Stimulated activated CD8-positive, alpha-beta memory T cell treated with anti-CD3 and anti-CD28 coated beads, Interleukin-2, amount 100 ng/mL, for 1 hour (primary cell): ENCODE data around the gene LGALS14.
"Not testable (repeated sequence)": the region's sequence is repeated elsewhere in the genome, so short reads cannot be mapped to it uniquely, and the experiment has no call there.

ENCODE experiments used
- DNase-seq, 2 donors: peaks; one replicate each; pipeline ENCODE4 v3.0.0-alpha.2; 2020; ENCODE audit warnings: low read depth in 2 of 2

LGALS14 gene

DNA sequence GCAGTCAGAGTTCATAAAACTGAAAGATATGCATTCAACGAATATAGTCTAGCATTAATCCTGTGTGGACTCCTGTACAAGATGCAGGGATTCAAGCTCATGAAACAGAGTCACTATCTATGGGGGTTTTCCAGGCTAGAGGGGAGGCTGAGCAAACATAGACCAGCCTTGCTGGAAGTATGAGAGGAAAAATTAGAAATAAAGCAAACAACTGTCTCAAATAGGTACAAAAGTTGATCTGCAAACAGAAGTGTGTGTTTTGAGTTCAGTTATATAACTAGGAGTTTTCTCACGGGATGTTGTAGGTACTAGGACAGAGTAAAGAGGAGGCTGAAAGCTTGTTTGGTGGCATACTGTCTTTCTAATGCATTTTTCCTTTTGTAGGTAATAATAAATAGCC, 8.5 kb upstream of the LGALS14 start:
- no peak for DNase-seq

DNA sequence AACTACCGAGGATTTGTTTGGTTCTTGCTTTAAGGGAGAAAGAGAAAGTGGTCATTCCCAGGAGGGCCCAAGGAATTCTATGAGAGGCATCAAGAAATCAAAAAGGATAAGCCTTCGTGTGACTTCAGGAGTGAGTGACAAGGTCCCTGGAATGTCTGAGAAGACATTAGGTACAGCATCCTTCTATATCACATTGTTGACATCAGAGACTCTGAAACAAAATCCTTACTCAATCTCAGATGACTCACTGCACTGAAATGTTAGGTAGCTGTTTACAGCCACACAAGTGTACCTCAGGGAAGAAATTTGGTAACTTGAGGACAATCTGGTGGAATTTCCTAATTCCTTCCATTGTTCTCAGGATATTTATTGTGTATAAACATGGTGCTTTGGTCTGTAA, 7.9 kb upstream of the LGALS14 start:
- no peak for DNase-seq

DNA sequence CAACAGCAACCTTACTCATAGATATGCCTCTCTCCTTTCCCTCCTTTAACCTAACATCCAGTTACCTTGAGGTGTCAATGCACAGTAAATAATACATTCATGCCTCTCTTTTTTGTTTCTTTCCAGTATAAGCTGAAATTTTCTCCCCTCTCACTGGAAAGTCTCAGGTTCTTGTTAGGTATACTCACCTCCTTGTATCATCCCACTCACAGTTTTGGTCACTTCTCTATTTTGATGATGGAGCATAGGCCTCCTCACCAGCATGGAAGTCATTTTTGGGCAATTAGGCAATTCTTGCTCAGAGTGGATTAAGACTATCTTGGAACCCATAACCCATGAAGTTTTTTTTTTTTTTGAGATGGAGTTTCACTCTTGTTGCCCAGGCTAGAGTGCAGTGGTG, 5.7 kb upstream of the LGALS14 start:
- DNase-seq, result no peak

DNA sequence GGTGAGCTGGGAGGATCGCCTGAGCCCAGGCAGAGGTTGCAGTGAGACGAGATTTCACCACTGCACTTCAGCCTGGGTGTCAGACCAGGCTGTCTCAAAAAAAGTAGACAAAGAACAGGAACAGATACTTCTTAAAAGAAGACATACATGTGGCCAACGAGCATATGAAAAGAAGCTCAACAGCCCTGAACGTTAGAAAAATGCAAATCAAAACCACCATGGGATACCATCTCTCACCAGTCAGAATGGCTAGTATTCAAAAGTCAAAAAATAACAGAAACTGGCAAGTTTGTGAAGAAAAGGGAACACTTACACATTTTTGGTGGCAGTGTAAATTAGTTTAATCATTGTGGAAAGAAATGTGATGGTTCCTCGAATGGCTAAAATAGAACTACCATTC, 3.0 kb upstream of the LGALS14 start:
- no peak for DNase-seq

DNA sequence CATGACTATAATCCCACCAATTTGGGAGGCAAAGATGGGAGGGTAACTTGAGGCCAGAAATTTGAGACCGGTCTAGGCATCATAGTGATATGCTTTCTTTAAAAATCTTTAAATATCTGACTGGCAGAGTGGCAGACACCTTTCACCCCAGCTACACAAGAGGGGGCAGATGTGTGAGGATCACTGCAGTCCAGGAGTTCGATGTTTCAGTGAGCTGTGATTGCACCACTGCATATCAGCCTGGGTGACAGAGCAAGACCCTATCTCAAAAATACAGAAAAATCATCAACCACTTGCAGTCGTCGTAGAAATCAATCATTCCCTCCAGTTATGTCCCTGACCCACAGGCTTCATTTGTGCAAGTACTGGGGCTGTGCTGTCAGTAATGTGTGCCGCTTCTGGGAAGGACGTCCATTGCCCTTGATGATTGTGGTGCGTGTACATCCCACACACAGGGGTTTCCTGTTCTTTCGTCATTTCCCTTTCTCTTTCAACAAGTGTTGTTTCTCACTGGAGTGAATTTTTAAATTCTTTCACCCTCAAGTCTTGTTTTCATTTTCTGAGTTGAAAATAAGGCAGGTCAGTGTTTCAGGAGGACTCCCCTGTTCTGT, 1.4 kb downstream of the LGALS14 start:
- no peak for DNase-seq

DNA sequence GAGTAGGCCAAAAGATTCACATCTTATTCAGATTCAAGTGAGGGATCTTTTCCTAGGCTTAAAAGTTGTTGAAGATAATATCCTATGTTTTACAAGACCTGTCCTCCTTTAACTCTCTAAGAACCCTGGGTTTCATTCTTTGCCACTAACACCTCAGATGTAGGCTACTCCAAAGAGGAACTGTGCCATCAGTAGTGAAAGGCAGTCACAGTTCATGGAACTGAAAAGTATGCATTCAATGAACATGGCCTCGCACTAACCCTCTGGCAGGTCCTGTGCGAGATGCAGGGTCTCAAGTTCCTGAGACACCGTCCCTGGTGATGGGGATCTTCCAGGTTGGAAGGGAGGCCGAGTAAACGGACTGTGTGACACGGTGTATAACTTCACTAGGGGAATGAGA, 4.3 kb downstream of the LGALS14 start:
- DNase-seq, result no peak

DNA sequence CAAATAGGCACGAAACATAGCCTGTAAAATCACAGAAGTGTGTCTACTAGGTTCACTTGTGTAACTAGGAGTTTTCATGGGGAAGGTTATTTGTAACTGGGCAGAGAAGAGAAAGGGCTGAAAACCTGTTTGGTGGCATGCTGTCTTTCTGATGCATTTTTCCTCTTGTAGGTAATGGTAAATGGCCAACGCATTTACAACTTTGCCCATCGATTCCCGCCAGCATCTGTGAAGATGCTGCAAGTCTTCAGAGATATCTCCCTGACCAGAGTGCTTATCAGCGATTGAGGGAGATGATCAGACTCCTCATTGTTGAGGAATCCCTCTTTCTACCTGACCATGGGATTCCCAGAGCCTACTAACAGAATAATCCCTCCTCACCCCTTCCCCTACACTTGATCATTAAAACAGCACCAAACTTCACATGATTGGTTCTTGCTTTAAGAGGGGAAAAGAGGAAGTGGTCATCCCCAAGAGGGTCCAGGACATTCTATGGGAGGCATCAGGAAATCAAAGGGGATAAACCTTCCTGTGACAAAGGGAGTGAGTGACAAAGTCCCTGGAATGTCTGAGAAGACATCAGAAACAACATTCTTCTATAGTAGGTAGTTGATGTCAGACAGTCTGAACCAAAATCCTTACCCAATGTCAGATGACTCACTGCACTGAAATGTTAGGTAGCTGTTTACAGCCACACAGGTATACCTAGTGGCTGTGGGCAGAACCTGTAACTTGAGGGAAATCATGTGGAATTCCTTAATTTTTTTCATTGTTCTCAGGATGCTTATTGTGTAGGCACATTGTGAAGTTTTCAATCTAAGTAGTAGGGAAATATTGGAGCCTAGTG, 5.0 kb downstream of the LGALS14 start:
- DNase-seq, result no peak

DNA sequence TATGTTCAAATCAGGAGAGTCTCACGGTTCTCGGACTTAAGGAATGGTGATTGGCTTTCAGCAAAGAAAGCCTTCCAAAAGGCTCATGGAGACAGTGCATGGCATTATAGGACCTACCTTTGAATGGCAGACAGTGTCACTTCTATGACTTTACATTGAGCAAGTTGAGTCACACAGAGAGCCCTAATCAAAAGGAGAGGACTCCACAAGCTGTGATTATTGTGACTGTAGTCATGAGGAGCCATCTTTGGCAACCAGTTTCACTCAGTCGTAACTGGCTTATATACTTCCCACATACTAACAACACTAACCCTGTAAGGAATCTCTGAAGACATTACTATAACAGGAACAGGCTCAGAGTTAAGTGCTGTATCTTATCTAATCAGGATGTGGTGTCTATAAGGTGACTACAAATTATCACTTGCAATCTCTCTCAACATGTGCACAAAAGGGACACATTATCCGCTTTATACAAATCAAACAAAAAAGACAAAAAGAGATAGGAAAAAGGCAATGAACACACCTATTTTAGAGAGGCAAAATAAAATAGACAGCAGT, 6.1 kb downstream of the LGALS14 start:
- no peak for DNase-seq

DNA sequence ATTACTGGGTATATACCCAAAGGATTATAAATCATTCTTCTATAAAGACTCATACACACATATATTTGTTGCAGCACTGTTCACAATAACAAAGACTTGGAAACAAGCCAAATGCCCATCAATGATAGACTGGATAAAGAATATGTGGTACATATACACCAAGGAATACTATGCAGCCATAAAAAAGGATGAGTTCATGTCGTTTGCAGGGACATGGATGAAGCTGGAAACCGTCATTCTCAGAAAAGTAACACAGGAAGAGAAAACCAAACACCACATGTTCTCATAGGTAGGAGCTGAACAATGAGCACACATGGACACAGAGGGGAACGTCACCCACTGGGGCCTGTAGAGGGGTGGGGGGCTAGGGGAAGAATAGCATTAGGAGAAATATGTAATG, 15.9 kb downstream of the LGALS14 start:
- not testable (repeated sequence) for DNase-seq

DNA sequence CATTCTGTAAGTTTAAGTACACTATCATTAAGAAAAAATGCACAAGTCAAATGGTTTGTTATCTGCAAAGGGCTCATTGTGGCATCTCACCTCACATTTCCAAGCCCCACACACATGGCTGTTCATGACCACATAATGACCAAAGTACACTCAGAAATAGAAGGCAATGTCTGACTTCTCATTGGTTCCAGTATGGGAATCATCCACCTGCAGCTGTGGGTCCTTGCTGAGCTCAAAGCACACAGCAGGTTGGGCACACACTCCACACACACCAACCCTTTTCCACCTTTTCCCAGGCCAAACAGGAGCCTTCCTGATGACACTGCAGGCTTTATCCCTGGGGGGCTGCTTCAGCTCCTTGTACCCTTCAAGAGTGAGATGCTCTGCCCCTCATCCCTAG, 21.7 kb downstream of the LGALS14 start:
- no peak for DNase-seq

DNA sequence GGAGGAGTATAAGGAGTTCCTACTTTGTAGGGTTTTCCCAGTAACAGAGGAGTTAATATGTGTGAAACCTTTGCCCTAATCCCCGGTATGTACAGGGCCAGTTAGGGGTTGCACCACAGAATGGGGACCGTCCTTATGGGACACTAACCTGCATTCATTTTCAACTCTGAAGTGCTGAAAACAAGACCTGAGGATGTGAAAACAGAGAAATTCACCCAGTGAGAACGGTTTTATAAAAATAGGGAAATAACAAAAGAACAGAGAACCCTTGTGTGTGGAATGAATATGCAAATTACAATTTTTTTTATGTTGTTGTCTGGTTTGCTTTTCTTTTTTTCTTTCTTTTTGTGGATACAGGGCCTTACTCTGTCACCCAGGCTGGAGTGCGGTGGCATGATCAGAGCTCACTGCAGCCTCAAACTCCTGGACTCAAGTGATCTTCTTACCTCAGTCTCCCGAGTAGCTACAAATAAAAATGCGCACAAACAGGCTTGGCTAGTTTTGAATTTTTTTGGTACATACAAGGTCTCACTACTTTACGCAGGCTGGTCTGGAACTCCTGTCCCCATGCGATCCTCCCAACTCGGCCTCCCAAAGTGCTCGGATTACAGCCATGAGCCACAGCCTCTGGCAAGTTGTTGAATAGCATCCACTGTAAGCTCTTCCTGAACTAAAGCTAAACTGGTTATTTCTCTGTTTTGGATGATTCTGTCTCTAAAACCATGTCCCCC, 23.0 kb downstream of the LGALS14 start:
- no peak for DNase-seq

DNA sequence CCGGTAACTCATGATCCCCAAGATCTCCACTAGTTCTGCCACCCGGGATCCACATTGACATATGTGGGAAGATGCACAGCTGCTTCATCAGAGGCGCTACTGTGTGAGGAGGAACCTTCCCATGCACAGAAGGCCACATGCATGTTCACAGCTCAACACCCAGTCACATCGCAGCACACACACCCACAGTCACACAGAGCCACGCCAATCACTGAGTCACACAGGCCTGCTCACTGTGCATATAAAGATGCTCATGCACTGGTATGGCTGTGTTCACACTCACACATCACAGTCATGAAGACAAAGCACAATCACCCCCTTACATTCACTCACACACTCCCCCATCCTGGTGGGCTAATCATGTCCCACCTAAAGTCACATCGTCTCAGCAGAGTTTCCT, 23.8 kb downstream of the LGALS14 start:
- DNase-seq, result no peak

DNA sequence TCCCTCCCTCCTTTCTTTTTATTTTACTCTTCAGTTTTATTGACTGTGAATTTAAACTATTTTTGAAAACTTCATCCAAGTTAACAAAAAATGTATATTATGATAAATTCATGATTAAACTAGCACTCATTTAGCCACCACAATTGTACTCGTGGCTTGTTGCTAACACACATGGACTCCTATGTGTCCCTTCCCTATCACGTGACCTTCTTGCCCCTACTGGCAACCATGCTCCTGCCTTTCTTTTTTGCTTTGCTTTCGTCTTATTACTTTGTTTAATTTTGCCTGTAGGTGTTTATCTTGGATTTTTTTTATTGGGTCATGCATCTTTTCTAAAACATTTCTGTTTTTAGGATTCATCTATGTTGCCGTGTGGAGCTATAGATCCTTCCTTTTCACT, 25.3 kb downstream of the LGALS14 start:
- no peak for DNase-seq

DNA sequence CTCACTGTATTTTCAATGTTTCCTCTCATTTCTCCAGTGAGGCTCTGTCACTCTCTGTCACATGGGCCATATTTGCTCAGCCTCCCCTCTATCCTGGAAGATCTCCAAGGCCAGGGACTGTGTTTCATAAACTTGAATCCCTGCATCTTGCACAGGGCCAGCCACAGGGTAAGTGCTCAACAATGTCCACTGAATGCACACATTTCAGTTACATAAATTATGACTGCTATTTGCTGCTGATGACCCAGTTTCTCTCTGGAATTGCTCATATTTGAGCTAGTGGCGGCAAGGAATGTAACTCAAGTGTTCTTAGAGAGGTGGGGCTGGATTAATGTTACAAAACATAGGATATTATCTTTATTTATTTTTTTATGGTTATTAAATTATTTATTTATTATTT, 27.4 kb downstream of the LGALS14 start:
- DNase-seq, result no peak

DNA sequence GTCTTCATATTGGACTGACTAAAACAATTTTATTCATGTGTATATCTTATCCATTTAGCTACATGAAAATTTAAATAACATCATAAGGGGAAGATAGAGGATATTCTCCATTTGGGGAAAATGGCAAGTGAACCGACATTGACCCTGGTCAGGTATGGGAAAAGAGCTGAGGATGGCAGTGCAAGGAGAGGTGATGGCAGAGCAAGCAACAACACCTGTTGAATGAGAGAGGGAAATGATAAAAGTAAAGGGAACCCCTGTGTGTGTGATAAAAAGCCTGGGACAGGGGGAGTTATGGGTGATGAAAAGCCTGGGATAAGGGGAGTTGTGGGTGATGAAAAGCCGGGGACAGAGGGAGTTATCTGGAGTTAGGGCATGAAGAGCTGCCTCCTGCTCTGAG, 29.6 kb downstream of the LGALS14 start:
- DNase-seq, result no peak

DNA sequence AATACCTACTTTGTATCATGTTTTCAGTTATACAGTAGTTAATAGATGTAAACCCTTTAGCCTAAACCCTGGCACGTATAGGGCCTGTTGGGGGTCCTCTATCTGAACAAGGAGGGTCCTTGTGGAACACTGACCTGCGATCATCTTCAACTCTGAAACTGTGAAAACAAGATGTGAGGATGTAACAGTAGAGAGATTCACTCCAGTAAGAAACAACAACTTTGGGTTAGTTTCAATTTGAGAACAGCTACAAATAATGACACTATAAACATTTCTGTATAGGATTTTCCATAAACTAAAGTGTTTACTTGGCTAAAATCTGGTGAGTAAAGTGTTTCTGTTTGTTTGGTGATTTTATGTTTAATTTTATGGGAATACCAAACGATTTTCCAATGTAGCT, 31.4 kb downstream of the LGALS14 start:
- DNase-seq, result no peak

DNA sequence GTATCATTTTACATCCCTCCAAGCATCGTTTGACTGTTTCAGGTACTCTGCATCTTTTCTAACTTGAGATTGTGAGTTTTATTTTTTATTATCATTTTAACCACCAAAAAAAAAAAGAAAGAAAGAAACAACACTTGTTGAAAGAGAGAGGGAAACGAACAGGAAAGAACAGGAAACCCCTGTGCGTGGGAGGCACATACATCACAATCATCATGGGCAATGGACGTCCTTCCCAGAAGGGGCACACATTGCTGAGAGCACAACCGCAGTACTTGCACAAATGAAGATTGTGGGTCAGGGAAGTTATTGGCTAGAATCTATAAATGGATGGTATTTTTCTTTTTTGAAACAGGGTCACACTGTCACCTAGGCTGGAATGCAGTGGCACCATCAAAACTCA, 31.8 kb downstream of the LGALS14 start:
- DNase-seq, result no peak

DNA sequence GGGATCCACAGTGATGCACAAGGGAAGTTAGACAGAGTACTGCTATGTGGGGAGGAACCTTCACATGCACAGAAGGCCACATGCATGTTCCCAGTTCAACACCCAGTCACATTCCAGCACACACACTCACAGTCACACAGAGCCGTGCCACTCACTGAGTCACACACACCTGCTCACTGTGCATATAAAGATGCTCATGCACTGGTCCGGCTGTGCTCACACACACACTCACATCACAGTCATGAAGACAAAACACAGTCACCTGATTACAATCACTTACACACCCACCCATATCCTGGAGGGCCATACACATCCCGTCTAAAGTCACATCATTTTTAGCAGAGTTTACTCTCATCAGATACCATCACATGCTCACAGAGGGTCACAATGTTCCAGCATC, 33.1 kb downstream of the LGALS14 start:
- DNase-seq, result no peak

DNA sequence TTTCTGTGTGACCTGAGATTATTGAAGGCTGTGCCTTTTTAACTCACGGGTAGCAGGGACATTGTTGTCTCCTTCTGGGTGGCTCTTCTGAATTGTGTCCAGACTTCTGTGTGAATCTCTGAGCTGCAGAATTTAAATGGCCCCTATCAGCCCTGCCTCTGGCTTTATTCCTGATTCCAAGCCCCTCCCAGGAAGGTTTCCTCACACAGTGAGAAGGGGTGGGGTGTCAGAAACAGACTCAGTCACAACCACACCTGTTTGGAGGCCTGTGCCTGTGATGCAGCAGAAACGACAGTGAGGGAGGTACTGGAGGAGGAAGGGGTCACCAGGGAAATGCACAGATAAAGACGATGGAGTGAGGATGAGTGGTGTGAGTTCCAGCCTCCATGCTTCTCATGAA, 33.6 kb downstream of the LGALS14 start, which contains the start of gene CLC:
Gene CLC (minus strand): TSS at position 139 of the 400 bp plus-strand sequence. CDS start 77 bp downstream, at position 62.
- DNase-seq, result no peak

DNA sequence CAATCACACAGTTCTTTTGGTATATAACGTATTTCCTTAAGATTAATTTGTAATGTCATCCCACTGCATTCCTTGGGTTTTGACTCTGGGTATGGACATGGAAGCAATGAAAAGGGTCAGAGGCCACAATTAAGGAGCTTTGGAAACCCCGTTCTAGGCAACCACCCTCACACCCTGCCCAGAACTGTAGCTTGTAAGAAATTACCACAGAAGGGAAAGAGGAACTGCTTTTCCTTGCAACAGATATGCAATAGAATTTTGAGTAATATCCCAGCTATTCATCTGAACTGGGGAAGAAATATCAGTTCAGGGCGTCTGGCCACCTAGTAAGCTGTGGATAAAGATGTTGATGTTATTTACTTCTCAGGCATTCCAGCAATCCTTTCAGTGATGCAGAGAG, 34.5 kb downstream of the LGALS14 start:
- DNase-seq, result no peak

DNA sequence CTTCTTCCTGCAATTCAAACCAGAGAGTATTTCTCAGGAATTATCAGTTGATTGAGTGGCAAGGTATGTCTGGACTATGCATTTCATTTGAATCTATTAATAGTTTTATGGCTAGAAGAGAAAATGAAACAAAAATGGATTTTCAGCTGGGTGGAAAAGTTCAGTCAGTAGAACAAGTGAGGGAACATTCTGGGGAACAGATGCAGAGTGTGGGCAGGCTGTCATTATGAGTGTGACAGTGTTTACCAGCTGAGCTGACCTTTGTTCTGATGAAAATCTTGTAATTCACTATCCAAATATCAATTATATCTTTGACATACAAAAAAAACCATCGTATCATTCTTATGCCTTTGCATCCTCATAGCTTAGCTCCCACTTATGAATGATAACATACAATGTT, 36.1 kb downstream of the LGALS14 start:
- DNase-seq, result no peak

DNA sequence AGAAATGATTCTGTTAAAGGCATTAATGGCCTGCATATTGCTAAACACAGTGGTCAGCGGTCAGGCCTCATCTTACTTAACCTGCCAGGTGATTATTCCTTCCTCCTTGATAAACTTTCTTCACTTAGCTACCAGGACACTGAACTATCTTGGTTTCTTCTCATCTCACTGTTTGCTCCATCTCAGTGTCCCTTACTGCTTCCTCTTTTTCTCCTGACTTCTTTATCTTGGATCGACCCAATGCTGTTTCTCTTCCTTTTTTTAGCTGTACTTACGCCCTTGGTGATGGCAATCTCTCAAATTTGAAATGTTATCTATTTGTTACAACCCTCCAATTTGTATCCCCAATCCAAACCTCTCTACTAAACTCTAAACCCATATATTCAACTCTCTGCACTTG, 41.4 kb downstream of the LGALS14 start:
- DNase-seq, result no peak
